SU-DHL-6 (cell line): Measurements from ENCODE around the gene FRMPD1.

ENCODE experiments used
- EZH2phosphoT487 ChIP-seq: fragments of 200-600 bp; sonication (generic), shearing (Covaris generic); conservative IDR thresholded peaks from 2 replicates; pipeline ENCODE4 v1.6.1; 2018; ENCODE audit warnings: mild to moderate bottlenecking, antibody characterized with exemption, low read length, moderate library complexity, mixed read lengths
- TF ChIP-seq, protein P1 (sequence below): fragments of 200-600 bp; sonication (generic); IDR thresholded peaks from one replicate; pipeline ENCODE4 v1.5.1; 2017; ENCODE audit warnings: antibody characterized with exemption, mild to moderate bottlenecking, low read length, moderate library complexity; ENCODE audit not compliant: insufficient read depth, poor library complexity, severe bottlenecking

DNA sequence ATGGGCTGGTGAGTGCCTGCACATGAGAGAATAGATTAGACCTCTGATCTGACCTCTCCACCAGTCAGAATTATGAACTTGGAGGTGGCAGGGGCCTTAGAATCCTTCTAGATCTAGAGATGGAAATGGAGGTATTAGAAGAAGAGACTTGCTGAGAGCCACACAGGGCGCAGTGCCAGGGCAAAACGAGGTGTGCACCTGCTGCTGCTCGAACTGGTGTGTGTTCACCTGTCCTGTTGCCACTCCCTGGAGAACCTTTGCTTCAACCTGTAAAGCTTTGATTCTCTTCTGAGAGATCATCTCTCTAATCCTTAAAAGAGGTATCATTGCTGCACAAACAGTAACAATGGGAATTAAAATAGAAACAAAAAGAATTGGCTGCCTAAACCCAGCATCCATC, 24.9 kb downstream of the FRMPD1 start:
- TF ChIP-seq, protein P1, sequence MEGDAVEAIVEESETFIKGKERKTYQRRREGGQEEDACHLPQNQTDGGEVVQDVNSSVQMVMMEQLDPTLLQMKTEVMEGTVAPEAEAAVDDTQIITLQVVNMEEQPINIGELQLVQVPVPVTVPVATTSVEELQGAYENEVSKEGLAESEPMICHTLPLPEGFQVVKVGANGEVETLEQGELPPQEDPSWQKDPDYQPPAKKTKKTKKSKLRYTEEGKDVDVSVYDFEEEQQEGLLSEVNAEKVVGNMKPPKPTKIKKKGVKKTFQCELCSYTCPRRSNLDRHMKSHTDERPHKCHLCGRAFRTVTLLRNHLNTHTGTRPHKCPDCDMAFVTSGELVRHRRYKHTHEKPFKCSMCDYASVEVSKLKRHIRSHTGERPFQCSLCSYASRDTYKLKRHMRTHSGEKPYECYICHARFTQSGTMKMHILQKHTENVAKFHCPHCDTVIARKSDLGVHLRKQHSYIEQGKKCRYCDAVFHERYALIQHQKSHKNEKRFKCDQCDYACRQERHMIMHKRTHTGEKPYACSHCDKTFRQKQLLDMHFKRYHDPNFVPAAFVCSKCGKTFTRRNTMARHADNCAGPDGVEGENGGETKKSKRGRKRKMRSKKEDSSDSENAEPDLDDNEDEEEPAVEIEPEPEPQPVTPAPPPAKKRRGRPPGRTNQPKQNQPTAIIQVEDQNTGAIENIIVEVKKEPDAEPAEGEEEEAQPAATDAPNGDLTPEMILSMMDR, result no peak
- TF ChIP-seq EZH2phosphoT487, result no peak
